Fibroblast of mammary gland (primary cell): Measurements from ENCODE around the gene PSMF1.
"Not testable (repeated sequence)": the region's sequence is repeated elsewhere in the genome, so short reads cannot be mapped to it uniquely, and the experiment has no call there.

Experiments
- DNase-seq: peaks from one replicate; pipeline ENCODE4 v3.0.0-alpha.2; 2010; ENCODE audit warnings: low read depth
- H3K4me3 ChIP-seq: 2 replicates; pipeline ENCODE4 v1.5.1; 2011; ENCODE audit warnings: low read depth, mild to moderate bottlenecking, low read length, moderate library complexity; ENCODE audit not compliant: control insufficient read depth
- CTCF ChIP-seq: conservative IDR thresholded peaks from 2 replicates; pipeline ENCODE4 v1.5.1; 2011; ENCODE audit warnings: low read depth, low read length, inconsistent platforms; ENCODE audit not compliant: control insufficient read depth, insufficient read depth

The PSMF1 gene

GRCh38 chr20:1146957-1147356 lies 28.6 kb downstream of the PSMF1 start:
- H3K4me3 ChIP-seq, result no peak overlapping the region
- no peak for DNase-seq
- TF ChIP-seq CTCF, result no peak

- H3K4me3 ChIP-seq, DNase-seq: not testable (repeated sequence)
Observed at GRCh38 chr20:1149812-1150211, 31.4 kb downstream of the PSMF1 start.

GRCh38 chr20:1150218-1150617 lies 31.8 kb downstream of the PSMF1 start:
- peak; percentile 61 for DNase-seq
- H3K4me3 ChIP-seq, result no peak overlapping the region
- TF ChIP-seq CTCF, result no peak

GRCh38 chr20:1150968-1151367 lies 32.6 kb downstream of the PSMF1 start:
- TF ChIP-seq CTCF, result no peak
- no peak for DNase-seq
- no peak overlapping the region for H3K4me3 ChIP-seq

GRCh38 chr20:1154226-1154625 lies 35.8 kb downstream of the PSMF1 start:
- DNase-seq, result no peak
- TF ChIP-seq CTCF, result no peak
- H3K4me3 ChIP-seq, result no peak overlapping the region

GRCh38 chr20:1154691-1155090 lies 36.3 kb downstream of the PSMF1 start:
- H3K4me3 ChIP-seq, result no peak overlapping the region
- no peak for DNase-seq
- no peak for TF ChIP-seq CTCF

- no peak for DNase-seq
- TF ChIP-seq CTCF, result no peak
- H3K4me3 ChIP-seq, result no peak overlapping the region
Observed at GRCh38 chr20:1155342-1155741, 36.9 kb downstream of the PSMF1 start.
